GM12878 (cell line): ENCODE data around the gene SNAP47. TPM values are rescaled to one million over a fixed set of nuclear protein-coding genes. Genes with fewer than 3 reads are reported as not detected.

Experiments used
- ATAC-seq: fragments of 200-7000 bp; cut with Tn5 transposase; 3 replicates; pipeline ENCODE4 v1.9.1; 2020; ENCODE audit warnings: mild to moderate bottlenecking, moderate library complexity
- BruUV-seq: library from RNA; stranded (reverse); fragments of 400-500 nt; replicated peaks from 2 replicates; lab custom pipeline; 2021; lab: Mats Ljungman, UMichigan
- CTCF ChIA-PET: fragments of 300-600 bp; sonication (Branson Sonifier 250); formaldehyde crosslinking; extraction: SDS; loops from one replicate; lab custom pipeline; 2021; ENCODE audit warnings: inconsistent platforms; lab: Yijun Ruan, JAX
- POLR2A ChIA-PET: fragments of 350-600 bp; formaldehyde crosslinking; extraction: SDS; loops from one replicate; lab custom pipeline; 2021; ENCODE audit warnings: inconsistent platforms; lab: Charles Lee
- RAD21 ChIA-PET: fragments of 300-600 bp; sonication (Branson Sonifier 250); formaldehyde crosslinking; loops from one replicate; lab custom pipeline; 2023; ENCODE audit warnings: antibody characterized with exemption; ENCODE audit not compliant: unreplicated experiment; lab: Charles Lee
- SMC1A ChIA-PET: fragments of 300-600 bp; sonication (Branson Sonifier 250); formaldehyde crosslinking; loops from one replicate; lab custom pipeline; 2023; ENCODE audit not compliant: unreplicated experiment, uncharacterized antibody; lab: Charles Lee
- DNase-seq: peaks from one replicate; pipeline ENCODE4 v3.0.0-alpha.2; 2011; ENCODE audit warnings: low read depth, low spot score
- FAIRE-seq: peaks from 3 replicates; lab custom pipeline; 2011; peaks lifted over from hg19 to GRCh38; lab: Jason Lieb, UNC
- H2AFZ ChIP-seq: 2 replicates; pipeline ENCODE4 v1.6.0; 2011; ENCODE audit warnings: low read depth, low read length, control low read depth; ENCODE audit not compliant: control insufficient read depth
- H3K27ac ChIP-seq: 2 replicates; pipeline ENCODE4 v1.5.1; 2011; ENCODE audit warnings: control low read depth; ENCODE audit not compliant: control insufficient read depth, insufficient read depth
- H3K27me3 ChIP-seq, 2 experiments: replicated peaks in 1 of 2; 2 replicates each; pipeline versions ENCODE4 v1.6.0 to v1.6.1; 2011; ENCODE audit warnings: low read length in 1 of 2; ENCODE audit not compliant: control insufficient read depth in 2 of 2, insufficient read depth in 2 of 2
- H3K36me3 ChIP-seq, 2 experiments: 2 replicates each; pipeline ENCODE4 v1.5.1; 2011; ENCODE audit warnings: low read length in 1 of 2; ENCODE audit not compliant: control insufficient read depth in 2 of 2, insufficient read depth in 2 of 2
- H3K4me1 ChIP-seq: 2 replicates; pipeline ENCODE4 v1.6.1; 2011; ENCODE audit warnings: mild to moderate bottlenecking, low read length, moderate library complexity, mixed read lengths; ENCODE audit not compliant: control insufficient read depth, insufficient read depth
- H3K4me2 ChIP-seq: 2 replicates; pipeline ENCODE4 v1.6.0; 2011; ENCODE audit warnings: control low read depth; ENCODE audit not compliant: control insufficient read depth, insufficient read depth
- H3K4me3 ChIP-seq: fragments of 200-600 bp; sonication (generic); 2 replicates; pipeline ENCODE4 v1.5.1; 2016
- H3K79me2 ChIP-seq: 2 replicates; pipeline ENCODE4 v1.6.0; 2011; ENCODE audit warnings: low read length; ENCODE audit not compliant: control insufficient read depth, insufficient read depth
- H3K9ac ChIP-seq: 2 replicates; pipeline ENCODE4 v1.8.0; 2011; ENCODE audit warnings: low read length, control low read depth, mixed read lengths; ENCODE audit not compliant: control insufficient read depth, insufficient read depth
- H3K9me3 ChIP-seq: replicated peaks from 3 replicates; pipeline ENCODE4 v1.5.1; 2011; ENCODE audit warnings: mild to moderate bottlenecking, low read length; ENCODE audit not compliant: control insufficient read depth, insufficient read depth
- H4K20me1 ChIP-seq: 2 replicates; pipeline ENCODE4 v1.6.0; 2011; ENCODE audit not compliant: control insufficient read depth, insufficient read depth
- CHD1 ChIP-seq: IDR thresholded peaks from 2 replicates; pipeline ENCODE4 v1.6.1; 2012; ENCODE audit warnings: low read depth, low read length, improper control_type of control experiment
- EP300 ChIP-seq, 2 experiments: fragments of 150-350 bp in 1 of 2; IDR thresholded peaks; 2 replicates each; pipeline ENCODE4 v1.6.1; 2011 to 2012; ENCODE audit warnings: low read depth in 2 of 2, low read length in 2 of 2, borderline replicate concordance in 1 of 2, improper control_type of control experiment in 1 of 2, inconsistent platforms in 1 of 2; ENCODE audit not compliant: control insufficient read depth in 1 of 2
- ESRRA ChIP-seq: IDR thresholded peaks from 2 replicates; pipeline ENCODE4 v1.6.1; 2012; ENCODE audit warnings: mild to moderate bottlenecking, low read length, improper control_type of control experiment
- FOXM1 ChIP-seq: IDR thresholded peaks from 2 replicates; pipeline ENCODE4 v1.6.1; 2012; ENCODE audit warnings: low read depth, mild to moderate bottlenecking, inconsistent platforms, low read length, moderate library complexity
- IKZF2 ChIP-seq, 2 experiments: fragments of 450-650 bp; IDR thresholded peaks; 2 replicates each; pipeline ENCODE4 v1.6.1; 2017; ENCODE audit warnings: mild to moderate bottlenecking in 2 of 2, moderate library complexity in 2 of 2
- IRF4 ChIP-seq: IDR thresholded peaks from 2 replicates; pipeline ENCODE4 v1.6.1; 2011; ENCODE audit warnings: low read depth, low read length
- NFIC ChIP-seq: IDR thresholded peaks from 2 replicates; pipeline ENCODE4 v1.6.1; 2012; ENCODE audit warnings: low read depth, mild to moderate bottlenecking, inconsistent platforms, low read length, moderate library complexity
- NFXL1 ChIP-seq: fragments of 450-650 bp; IDR thresholded peaks from 2 replicates; pipeline ENCODE4 v1.6.1; 2017; ENCODE audit warnings: antibody characterized with exemption, mild to moderate bottlenecking, borderline replicate concordance
- NFYA ChIP-seq: IDR thresholded peaks from 2 replicates; pipeline ENCODE4 v1.6.1; 2011; ENCODE audit warnings: low read depth, mild to moderate bottlenecking, low read length, improper control_type of control experiment, borderline replicate concordance
- PAX5 ChIP-seq: IDR thresholded peaks from 2 replicates; pipeline ENCODE4 v1.6.1; 2011; ENCODE audit warnings: low read depth, low read length, borderline replicate concordance
- PAX8 ChIP-seq: fragments of 450-650 bp; IDR thresholded peaks from 2 replicates; pipeline ENCODE4 v1.6.1; 2017; ENCODE audit warnings: mild to moderate bottlenecking, moderate library complexity
- SIN3A ChIP-seq: IDR thresholded peaks from 2 replicates; pipeline ENCODE4 v1.6.1; 2012; ENCODE audit warnings: low read depth, low read length, improper control_type of control experiment
- SREBF2 ChIP-seq: IDR thresholded peaks from 2 replicates; pipeline ENCODE4 v1.6.1; 2012; ENCODE audit warnings: mild to moderate bottlenecking, low read length
- SUZ12 ChIP-seq: fragments of 200-600 bp; sonication (generic); IDR thresholded peaks from one replicate; pipeline ENCODE4 v1.6.1; 2018; ENCODE audit warnings: antibody characterized with exemption, mild to moderate bottlenecking; ENCODE audit not compliant: unreplicated experiment
- TAF1 ChIP-seq: IDR thresholded peaks from 2 replicates; pipeline ENCODE4 v1.6.1; 2011; ENCODE audit warnings: mild to moderate bottlenecking, low read depth, low read length, borderline replicate concordance
- WGBS: methylation state at CpG from one replicate; pipeline ENCODE4 v1.1.6; 2016; ENCODE audit warnings: low lambda C conversion rate; ENCODE audit not compliant: insufficient replicate concordance, insufficient coverage; ENCODE audit errors: missing lambda C conversion rate; 5-methylcytosine and 5-hydroxymethylcytosine counted together
- in situ Hi-C: fragments of 300-500 bp; cut with MboI; formaldehyde crosslinking; loops from 9 replicates; pipeline ENCODE4 v1.14.3; 2018; ENCODE audit warnings: mixed read lengths
- intact Hi-C: fragments of 100-400 bp; cut with micrococcal nuclease; formaldehyde crosslinking; loops from one replicate; pipeline ENCODE4 v1.14.2; 2022; ENCODE audit not compliant: unreplicated experiment
- polyA plus RNA-seq, 11 experiments: library from polyadenylated mRNA; depleted of rRNA in 4 of 11; unstranded in 6 of 11; stranded (reverse) in 5 of 11; fragments of >200 nt; fragmentation: Nextera tagmentation in 4 of 11; fragmentation: Illumina TruSeq in 1 of 11; extraction: Ambion mirVana in 4 of 11; extraction: Trizol in 1 of 11; gene quantifications; 1 replicate in 1 of 11; 2 replicates in 10 of 11; pipeline versions ENCODE4 v1.2.1 to v1.2.3, GENCODE V29; 2011 to 2016; ENCODE audit warnings: inconsistent platforms in 2 of 11, missing spikeins in 2 of 11, low read depth in 1 of 11
- total RNA-seq, 4 experiments: library from RNA; depleted of rRNA in 3 of 4; stranded (reverse); fragments of >200 nt in 3 of 4; fragmentation: Illumina TruSeq in 1 of 4; extraction: Trizol in 1 of 4; gene quantifications; 2 replicates each; pipeline versions ENCODE4 v1.2.1 to v1.2.3, GENCODE V29; 2013 to 2021
- TF ChIP-seq, protein P1 (sequence below): fragments of 450-650 bp; IDR thresholded peaks from 2 replicates; pipeline ENCODE4 v1.6.1; 2018; ENCODE audit warnings: borderline replicate concordance, mild to moderate bottlenecking; ENCODE audit not compliant: partially characterized antibody

SNAP47 gene
- total and polyA plus RNA-seq, 10 of the 15 experiments (the other 5 are each of a cell fraction or from before 2014, with no cell fraction given): 1.3 to 39.6 (median 25.2) TPM

DNA sequence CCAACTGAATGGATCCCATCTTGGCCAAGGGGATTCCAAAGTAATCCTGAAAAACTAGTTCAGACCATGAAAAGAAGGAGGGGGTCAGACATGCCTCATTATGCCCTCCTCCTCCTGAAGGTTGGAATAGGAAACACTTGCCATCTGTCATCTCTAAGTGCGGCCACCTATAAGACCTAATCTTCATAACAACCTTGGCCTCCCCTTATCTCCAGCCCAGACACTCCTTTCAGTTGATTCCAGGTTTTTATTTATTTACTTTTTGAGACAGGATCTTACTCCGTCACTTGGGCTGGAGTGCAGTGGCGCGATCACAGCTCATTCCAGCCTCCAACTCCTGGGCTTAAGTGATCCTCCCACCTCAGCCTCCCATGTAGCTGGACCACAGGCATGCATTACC lies 19.7 kb downstream of the SNAP47 start:
- Histone ChIP-seq H3K4me3 (no peak overlapping the region), H3K4me1 (peaks cover 25% of the 10 kb centered on the region), H4K20me1 (no peaks in the 10 kb centered on the region), H3K9me3 (peaks cover 7% of the 10 kb centered on the region; the same call in 2 of the 3 replicates), H3K9ac (no peak overlapping the region), H3K27me3 (no peaks in the 10 kb centered on the region), H3K79me2 (no peaks in the 10 kb centered on the region; the same call in 1 of the 2 replicates), H3K4me2 (no peak overlapping the region), H3K27ac (no peak overlapping the region), H3K36me3 (peaks cover 13% of the 10 kb centered on the region in 2 experiments), H2AFZ (no peak overlapping the region)
- BruUV-seq: no TSS peak
- SMC1A ChIA-PET: no interaction called here
- no peak for TF ChIP-seq NFXL1
- no peak for TF ChIP-seq PAX8
- no peak for TF ChIP-seq SIN3A
- TF ChIP-seq SUZ12: no peak
- no peak for TF ChIP-seq ESRRA
- TF ChIP-seq NFYA: no peak
- no peak for TF ChIP-seq EP300 (IDR thresholded peaks at IDR 0.05; ENCODE audit: borderline replicate concordance in 1 of 2, control insufficient read depth in 1 of 2, low read depth in 2 of 2, low read length in 2 of 2)
- no peak for TF ChIP-seq NFIC
- no peak for TF ChIP-seq FOXM1
- TF ChIP-seq IKZF2 (IDR thresholded peaks at IDR 0.05): no peak
- TF ChIP-seq SREBF2: no peak
- TF ChIP-seq PAX5: no peak
- no peak for TF ChIP-seq TAF1
- TF ChIP-seq, protein P1, sequence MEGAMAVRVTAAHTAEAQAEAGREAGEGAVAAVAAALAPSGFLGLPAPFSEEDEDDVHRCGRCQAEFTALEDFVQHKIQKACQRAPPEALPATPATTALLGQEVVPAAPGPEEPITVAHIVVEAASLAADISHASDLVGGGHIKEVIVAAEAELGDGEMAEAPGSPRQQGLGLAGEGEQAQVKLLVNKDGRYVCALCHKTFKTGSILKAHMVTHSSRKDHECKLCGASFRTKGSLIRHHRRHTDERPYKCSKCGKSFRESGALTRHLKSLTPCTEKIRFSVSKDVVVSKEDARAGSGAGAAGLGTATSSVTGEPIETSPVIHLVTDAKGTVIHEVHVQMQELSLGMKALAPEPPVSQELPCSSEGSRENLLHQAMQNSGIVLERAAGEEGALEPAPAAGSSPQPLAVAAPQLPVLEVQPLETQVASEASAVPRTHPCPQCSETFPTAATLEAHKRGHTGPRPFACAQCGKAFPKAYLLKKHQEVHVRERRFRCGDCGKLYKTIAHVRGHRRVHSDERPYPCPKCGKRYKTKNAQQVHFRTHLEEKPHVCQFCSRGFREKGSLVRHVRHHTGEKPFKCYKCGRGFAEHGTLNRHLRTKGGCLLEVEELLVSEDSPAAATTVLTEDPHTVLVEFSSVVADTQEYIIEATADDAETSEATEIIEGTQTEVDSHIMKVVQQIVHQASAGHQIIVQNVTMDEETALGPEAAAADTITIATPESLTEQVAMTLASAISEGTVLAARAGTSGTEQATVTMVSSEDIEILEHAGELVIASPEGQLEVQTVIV: no peak
- no peak for TF ChIP-seq CHD1
- no peak for TF ChIP-seq IRF4
- POLR2A ChIA-PET: no interaction called here
- FAIRE-seq: no peak
- CTCF ChIA-PET: interaction anchor here (1.5 kb wide), 1 partner anchor 199 kb away, joined by 3 read pairs; no protein-coding TSS in a partner anchor
- 95% methylated on average over 4 of the region's 4 CpGs for WGBS
- RAD21 ChIA-PET: no interaction called here
- no peak for DNase-seq
- ATAC-seq: no peak
- in situ Hi-C loops (no loop called here), intact Hi-C loops (no loop called here)
